ENCODE measurements around the gene PCNX1. TPM values are rescaled to one million over a fixed set of nuclear protein-coding genes. Genes with fewer than 3 reads are reported as not detected.

The PCNX1 gene
- total and polyA plus RNA-seq, 9 of the 15 experiments (the other 6 are each of a cell fraction or from before 2014, with no cell fraction given), result 0.30 to 4.5 (median 2.3) TPM

DNA sequence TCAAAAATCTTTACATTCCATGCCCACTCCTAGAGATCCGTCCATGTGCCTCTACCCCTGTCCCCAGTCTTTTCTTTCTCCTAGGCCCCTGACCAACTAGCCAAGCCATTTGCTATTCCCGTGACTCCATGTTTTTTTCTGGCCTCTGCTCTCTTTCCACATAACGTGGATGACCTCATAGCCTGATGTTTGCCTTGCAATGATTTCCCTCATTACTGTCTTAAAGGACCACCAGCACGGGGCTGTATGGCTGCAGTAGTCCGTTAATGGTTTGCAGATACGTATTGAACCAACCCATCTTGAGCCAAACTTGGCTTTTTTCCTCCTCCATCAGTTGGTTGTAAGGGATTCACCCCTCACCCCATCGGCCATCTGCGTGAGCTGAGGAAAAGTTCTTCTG is 226.0 kb downstream of the PCNX1 start (continued):
- TF ChIP-seq, protein P1, sequence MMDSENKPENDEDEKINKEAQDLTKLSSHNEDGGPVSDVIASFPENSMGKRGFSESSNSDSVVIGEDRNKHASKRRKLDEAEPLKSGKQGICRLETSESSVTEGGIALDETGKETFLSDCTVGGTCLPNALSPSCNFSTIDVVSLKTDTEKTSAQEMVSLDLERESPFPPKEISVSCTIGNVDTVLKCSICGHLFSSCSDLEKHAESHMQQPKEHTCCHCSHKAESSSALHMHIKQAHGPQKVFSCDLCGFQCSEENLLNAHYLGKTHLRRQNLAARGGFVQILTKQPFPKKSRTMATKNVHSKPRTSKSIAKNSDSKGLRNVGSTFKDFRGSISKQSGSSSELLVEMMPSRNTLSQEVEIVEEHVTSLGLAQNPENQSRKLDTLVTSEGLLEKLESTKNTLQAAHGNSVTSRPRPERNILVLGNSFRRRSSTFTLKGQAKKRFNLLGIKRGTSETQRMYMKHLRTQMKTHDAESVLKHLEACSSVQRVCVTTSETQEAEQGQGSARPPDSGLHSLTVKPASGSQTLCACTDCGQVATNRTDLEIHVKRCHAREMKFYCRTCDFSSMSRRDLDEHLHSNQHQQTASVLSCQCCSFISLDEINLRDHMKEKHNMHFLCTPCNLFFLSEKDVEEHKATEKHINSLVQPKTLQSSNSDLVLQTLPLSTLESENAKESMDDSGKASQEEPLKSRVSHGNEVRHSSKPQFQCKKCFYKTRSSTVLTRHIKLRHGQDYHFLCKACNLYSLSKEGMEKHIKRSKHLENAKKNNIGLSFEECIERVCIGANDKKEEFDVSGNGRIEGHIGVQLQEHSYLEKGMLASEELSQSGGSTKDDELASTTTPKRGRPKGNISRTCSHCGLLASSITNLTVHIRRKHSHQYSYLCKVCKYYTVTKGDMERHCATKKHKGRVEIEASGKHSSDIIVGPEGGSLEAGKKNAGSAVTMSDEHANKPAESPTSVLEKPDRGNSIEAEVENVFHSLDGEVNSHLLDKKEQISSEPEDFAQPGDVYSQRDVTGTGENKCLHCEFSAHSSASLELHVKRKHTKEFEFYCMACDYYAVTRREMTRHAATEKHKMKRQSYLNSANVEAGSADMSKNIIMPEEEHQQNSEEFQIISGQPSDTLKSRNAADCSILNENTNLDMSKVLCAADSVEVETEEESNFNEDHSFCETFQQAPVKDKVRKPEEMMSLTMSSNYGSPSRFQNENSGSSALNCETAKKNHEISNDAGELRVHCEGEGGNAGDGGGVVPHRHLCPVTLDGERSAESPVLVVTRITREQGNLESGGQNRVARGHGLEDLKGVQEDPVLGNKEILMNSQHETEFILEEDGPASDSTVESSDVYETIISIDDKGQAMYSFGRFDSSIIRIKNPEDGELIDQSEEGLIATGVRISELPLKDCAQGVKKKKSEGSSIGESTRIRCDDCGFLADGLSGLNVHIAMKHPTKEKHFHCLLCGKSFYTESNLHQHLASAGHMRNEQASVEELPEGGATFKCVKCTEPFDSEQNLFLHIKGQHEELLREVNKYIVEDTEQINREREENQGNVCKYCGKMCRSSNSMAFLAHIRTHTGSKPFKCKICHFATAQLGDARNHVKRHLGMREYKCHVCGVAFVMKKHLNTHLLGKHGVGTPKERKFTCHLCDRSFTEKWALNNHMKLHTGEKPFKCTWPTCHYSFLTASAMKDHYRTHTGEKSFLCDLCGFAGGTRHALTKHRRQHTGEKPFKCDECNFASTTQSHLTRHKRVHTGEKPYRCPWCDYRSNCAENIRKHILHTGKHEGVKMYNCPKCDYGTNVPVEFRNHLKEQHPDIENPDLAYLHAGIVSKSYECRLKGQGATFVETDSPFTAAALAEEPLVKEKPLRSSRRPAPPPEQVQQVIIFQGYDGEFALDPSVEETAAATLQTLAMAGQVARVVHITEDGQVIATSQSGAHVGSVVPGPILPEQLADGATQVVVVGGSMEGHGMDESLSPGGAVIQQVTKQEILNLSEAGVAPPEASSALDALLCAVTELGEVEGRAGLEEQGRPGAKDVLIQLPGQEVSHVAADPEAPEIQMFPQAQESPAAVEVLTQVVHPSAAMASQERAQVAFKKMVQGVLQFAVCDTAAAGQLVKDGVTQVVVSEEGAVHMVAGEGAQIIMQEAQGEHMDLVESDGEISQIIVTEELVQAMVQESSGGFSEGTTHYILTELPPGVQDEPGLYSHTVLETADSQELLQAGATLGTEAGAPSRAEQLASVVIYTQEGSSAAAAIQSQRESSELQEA (IDR thresholded peaks at IDR 0.05; ENCODE audit: low read depth), result no peak

DNA sequence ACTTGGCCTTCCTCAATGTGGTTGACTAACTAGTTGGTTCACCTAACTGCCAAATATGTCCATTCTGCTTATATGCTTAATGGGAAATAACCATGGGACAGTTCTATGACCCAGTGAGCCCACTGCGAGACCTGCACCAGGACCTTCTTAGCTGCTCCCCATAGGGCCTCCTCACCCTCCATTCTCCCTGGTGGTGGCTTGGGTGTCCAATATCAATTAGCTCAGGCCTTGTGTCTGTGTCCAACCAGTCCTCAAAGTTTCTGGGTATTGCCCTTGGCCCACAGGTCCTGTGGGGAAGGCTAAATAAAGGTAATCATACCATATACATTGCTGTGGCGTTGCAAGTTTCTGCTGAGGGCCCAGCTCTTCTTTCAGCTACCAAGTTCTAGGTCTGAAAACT is 228.2 kb downstream of the PCNX1 start:
- no peaks in the 10 kb centered on the region for H3K9me1 ChIP-seq (ENCODE audit: control insufficient read depth, insufficient read depth, low read length)
- H3K9ac ChIP-seq (ENCODE audit: insufficient read depth in 1 of 2, low read depth in 2 of 2, low read length in 2 of 2), result no peak overlapping the region
- WGBS (ENCODE audit: insufficient coverage, low coverage, missing lambda C conversion rate), result 65% methylated on average over 2 of the region's 2 CpGs
- DNase-seq (ENCODE audit: extremely low read depth in 1 of 4, low spot score in 3 of 4), result no peak
- no peaks in the 10 kb centered on the region for H3K27me3 ChIP-seq (ENCODE audit: control insufficient read depth in 2 of 2, insufficient read depth in 2 of 2, low read length in 2 of 2)
- no peak overlapping the region for H2AFZ ChIP-seq (ENCODE audit: low read depth, low read length)
- no peak for FAIRE-seq
- H3K27ac ChIP-seq (ENCODE audit: extremely low read depth, low read depth, low read length), result no peak overlapping the region
- ChIA-PET POLR2A (interaction anchor here (0.6 kb wide), 1 partner anchor 631 kb away, joined by 3 read pairs; no protein-coding TSS in a partner anchor), CTCF (ENCODE audit: low intra/inter-chr PET ratio) (no interaction called here)
- no peaks in the 10 kb centered on the region for H3K36me3 ChIP-seq (ENCODE audit: control insufficient read depth, insufficient read depth, low read length)
- H3K4me3 ChIP-seq, result no peak overlapping the region
- no TSS peak for BruUV-seq (replicated peaks)
- no peaks in the 10 kb centered on the region for H3K79me2 ChIP-seq (ENCODE audit: control insufficient read depth, insufficient read depth, low read length)
- H3K4me1 ChIP-seq (replicated peaks in 1 of 2; ENCODE audit: control insufficient read depth in 2 of 2, insufficient read depth in 2 of 2, low read length in 2 of 2), result peaks cover 0 to 11% of the 10 kb centered on the region in 2 experiments
- H3K4me2 ChIP-seq (ENCODE audit: insufficient read depth, low read length), result no peak overlapping the region
- no peak for ATAC-seq
- no peaks in the 10 kb centered on the region for H3K9me3 ChIP-seq (replicated peaks; ENCODE audit: control insufficient read depth, insufficient read depth, low read depth, low read length)
- in situ Hi-C loops (cut with MboI) (no loop called here), intact Hi-C loops (cut with micrococcal nuclease) (loop anchor here (5.0 kb wide), 3 partner anchors 187 to 717 kb away; partner anchors contain the start of gene SIPA1L1)
- H4K20me1 ChIP-seq (replicated peaks; ENCODE audit: control insufficient read depth, insufficient read depth, low read length), result no peaks in the 10 kb centered on the region
- TF ChIP-seq MECOM (CRISPR knock-in tag; IDR thresholded peaks at IDR 0.05) (no peak), HNRNPH1 (optimal IDR thresholded peaks at IDR 0.05; ENCODE audit: low read depth, low read length) (no peak), PPARD (CRISPR knock-in tag; IDR thresholded peaks at IDR 0.05) (no peak), NFATC3 (IDR thresholded peaks at IDR 0.05) (no peak), ELF1 (tag; IDR thresholded peaks at IDR 0.05) (no peak), ARHGAP35 (IDR thresholded peaks at IDR 0.05; ENCODE audit: partially characterized antibody) (no peak), ATF1 (CRISPR knock-in tag; IDR thresholded peaks at IDR 0.05) (no peak), ATF1 (tag; IDR thresholded peaks at IDR 0.05) (no peak)
- TF ChIP-seq, protein P2, sequence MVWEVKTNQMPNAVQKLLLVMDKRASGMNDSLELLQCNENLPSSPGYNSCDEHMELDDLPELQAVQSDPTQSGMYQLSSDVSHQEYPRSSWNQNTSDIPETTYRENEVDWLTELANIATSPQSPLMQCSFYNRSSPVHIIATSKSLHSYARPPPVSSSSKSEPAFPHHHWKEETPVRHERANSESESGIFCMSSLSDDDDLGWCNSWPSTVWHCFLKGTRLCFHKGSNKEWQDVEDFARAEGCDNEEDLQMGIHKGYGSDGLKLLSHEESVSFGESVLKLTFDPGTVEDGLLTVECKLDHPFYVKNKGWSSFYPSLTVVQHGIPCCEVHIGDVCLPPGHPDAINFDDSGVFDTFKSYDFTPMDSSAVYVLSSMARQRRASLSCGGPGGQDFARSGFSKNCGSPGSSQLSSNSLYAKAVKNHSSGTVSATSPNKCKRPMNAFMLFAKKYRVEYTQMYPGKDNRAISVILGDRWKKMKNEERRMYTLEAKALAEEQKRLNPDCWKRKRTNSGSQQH (CRISPR knock-in tag; IDR thresholded peaks at IDR 0.05), result no peak
